ENCODE data around the gene LAYN. TPM values are rescaled to one million over a fixed set of nuclear protein-coding genes. Genes with fewer than 3 reads are reported as not detected.

The LAYN gene
- total and polyA plus RNA-seq, 2 donors from 2014 or later: 4.8 to 7.6 TPM

DNA sequence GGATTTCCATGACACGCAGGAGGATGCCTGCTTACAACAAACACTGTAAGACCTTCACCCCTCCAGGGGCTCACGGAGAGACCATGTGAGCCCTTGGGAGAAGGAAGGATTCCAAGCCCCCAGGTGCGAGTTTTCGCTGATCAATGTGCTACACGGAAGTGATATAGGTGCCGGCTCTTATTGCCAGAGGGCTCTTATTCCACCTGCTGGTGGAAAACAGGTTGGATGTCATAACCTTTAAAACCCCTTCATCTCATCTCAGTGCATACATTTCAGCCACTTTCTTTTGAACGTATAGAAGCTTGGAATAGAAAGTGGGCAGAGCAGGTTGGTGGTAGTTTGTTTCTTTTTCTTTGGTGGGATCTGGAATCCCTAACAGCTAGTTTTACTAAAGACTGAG is 25.8 kb downstream of the LAYN start:
- DNase-seq: no peak
- no peak for FAIRE-seq
- H3K36me3 ChIP-seq (ENCODE audit: control insufficient read depth in 2 of 3, insufficient read depth in 3 of 3, low read length in 3 of 3): no peaks in the 10 kb centered on the region

DNA sequence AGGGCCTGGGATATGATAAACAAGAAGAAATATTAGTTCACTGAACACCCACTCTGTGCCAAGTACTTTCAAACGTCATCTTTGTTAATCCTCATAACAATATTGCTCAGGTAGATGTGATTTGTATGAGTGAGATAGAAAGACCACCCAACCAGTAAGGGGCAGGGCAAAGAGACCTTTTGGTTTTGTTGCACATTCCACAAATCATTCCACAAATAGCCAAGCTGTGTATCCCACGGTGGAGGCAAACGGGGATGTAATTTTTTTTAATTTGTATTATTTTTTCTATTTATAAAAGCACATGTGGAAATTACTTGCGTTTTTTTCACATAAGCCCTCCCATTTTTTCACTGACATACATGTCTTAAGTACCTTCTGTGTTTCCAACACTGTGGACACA is 29.0 kb downstream of the LAYN start:
- no peaks in the 10 kb centered on the region for H3K9me3 ChIP-seq (ENCODE audit: control insufficient read depth in 2 of 3, insufficient read depth in 1 of 3, low read length in 3 of 3)
- DNase-seq (no peak), FAIRE-seq (no peak)
- H3K4me1 ChIP-seq (ENCODE audit: control insufficient read depth in 2 of 3, insufficient read depth in 2 of 3, low read depth in 1 of 3, low read length in 3 of 3): peaks cover 0 to 12% (median 7%) of the 10 kb centered on the region in 3 donors
- no peak overlapping the region for H3K27ac ChIP-seq (ENCODE audit: low read depth in 2 of 2, low read length in 2 of 2)
- no peak overlapping the region for H3K9ac ChIP-seq (ENCODE audit: low read length in 3 of 3)
- H3K27me3 ChIP-seq (ENCODE audit: control insufficient read depth, insufficient read depth, low read length): no peaks in the 10 kb centered on the region
- no peak overlapping the region for H3K4me3 ChIP-seq (ENCODE audit: low read length in 3 of 3)
- intact Hi-C loops (cut with DNase I): no loop called here
- no peaks in the 10 kb centered on the region for H3K36me3 ChIP-seq (ENCODE audit: control insufficient read depth in 2 of 3, insufficient read depth in 3 of 3, low read length in 3 of 3)
- TF ChIP-seq, protein P1, sequence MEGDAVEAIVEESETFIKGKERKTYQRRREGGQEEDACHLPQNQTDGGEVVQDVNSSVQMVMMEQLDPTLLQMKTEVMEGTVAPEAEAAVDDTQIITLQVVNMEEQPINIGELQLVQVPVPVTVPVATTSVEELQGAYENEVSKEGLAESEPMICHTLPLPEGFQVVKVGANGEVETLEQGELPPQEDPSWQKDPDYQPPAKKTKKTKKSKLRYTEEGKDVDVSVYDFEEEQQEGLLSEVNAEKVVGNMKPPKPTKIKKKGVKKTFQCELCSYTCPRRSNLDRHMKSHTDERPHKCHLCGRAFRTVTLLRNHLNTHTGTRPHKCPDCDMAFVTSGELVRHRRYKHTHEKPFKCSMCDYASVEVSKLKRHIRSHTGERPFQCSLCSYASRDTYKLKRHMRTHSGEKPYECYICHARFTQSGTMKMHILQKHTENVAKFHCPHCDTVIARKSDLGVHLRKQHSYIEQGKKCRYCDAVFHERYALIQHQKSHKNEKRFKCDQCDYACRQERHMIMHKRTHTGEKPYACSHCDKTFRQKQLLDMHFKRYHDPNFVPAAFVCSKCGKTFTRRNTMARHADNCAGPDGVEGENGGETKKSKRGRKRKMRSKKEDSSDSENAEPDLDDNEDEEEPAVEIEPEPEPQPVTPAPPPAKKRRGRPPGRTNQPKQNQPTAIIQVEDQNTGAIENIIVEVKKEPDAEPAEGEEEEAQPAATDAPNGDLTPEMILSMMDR (IDR thresholded peaks at IDR 0.05; ENCODE audit: borderline replicate concordance, extremely low read depth, insufficient read depth): no peak

More for the DNA sequence above, 25.8 kb downstream of the LAYN start:
- Histone ChIP-seq H3K4me3 (ENCODE audit: low read length in 3 of 3) (no peak overlapping the region), H3K27ac (ENCODE audit: low read depth in 2 of 2, low read length in 2 of 2) (no peak overlapping the region), H3K9ac (ENCODE audit: low read length in 3 of 3) (no peak overlapping the region), H3K4me1 (ENCODE audit: control insufficient read depth in 2 of 3, insufficient read depth in 2 of 3, low read depth in 1 of 3, low read length in 3 of 3) (peaks cover 0 to 2% (median 0%) of the 10 kb centered on the region in 3 donors), H3K27me3 (ENCODE audit: control insufficient read depth, insufficient read depth, low read length) (no peaks in the 10 kb centered on the region), H3K9me3 (ENCODE audit: control insufficient read depth in 2 of 3, insufficient read depth in 1 of 3, low read length in 3 of 3) (no peaks in the 10 kb centered on the region)
- intact Hi-C loops (cut with DNase I): no loop called here
- TF ChIP-seq, protein P1 (IDR thresholded peaks at IDR 0.05; ENCODE audit: borderline replicate concordance, extremely low read depth, insufficient read depth): no peak

DNA sequence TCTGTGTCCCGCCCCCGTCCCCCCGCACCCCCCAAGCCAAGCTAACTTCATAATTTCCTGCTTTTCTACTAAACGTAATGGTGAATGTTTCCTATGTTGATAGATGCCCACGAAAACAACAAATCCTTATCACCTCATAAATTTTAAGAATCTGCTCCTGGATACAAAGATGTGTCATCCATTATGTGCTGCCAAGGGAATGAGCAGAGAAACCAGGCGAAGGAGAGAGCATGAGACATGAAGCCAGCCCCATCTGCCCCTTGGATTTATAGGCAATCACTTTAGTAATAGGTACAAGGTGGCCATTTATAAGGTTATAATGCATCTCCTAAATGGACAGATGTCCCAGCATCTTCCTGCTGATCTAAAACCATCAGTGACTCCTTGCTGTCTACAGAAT is 30.3 kb downstream of the LAYN start:
- H3K9ac ChIP-seq (ENCODE audit: low read length in 3 of 3): no peak overlapping the region
- no peak overlapping the region for H3K4me3 ChIP-seq (ENCODE audit: low read length in 3 of 3)
- no peaks in the 10 kb centered on the region for H3K27me3 ChIP-seq (ENCODE audit: control insufficient read depth, insufficient read depth, low read length)
- FAIRE-seq (no peak), DNase-seq (no peak)
- intact Hi-C loops (cut with DNase I): no loop called here
- H3K36me3 ChIP-seq (ENCODE audit: control insufficient read depth in 2 of 3, insufficient read depth in 3 of 3, low read length in 3 of 3): no peaks in the 10 kb centered on the region
- H3K4me1 ChIP-seq (ENCODE audit: control insufficient read depth in 2 of 3, insufficient read depth in 2 of 3, low read depth in 1 of 3, low read length in 3 of 3): peaks cover 0 to 11% (median 7%) of the 10 kb centered on the region in 3 donors
- H3K27ac ChIP-seq (ENCODE audit: low read depth in 2 of 2, low read length in 2 of 2): no peak overlapping the region
- H3K9me3 ChIP-seq (ENCODE audit: control insufficient read depth in 2 of 3, insufficient read depth in 1 of 3, low read length in 3 of 3): no peaks in the 10 kb centered on the region
- TF ChIP-seq, protein P1 (IDR thresholded peaks at IDR 0.05; ENCODE audit: borderline replicate concordance, extremely low read depth, insufficient read depth): no peak
